Ishikawa (cell line): ENCODE data around the gene LINGO3.
A peak's percentile ranks its signal among the peaks of the same experiment; 100 is the strongest.

Experiments
- CEBPB ChIP-seq: IDR thresholded peaks from 2 replicates; pipeline ENCODE4 v1.6.1; 2012
- CREB1 ChIP-seq: IDR thresholded peaks from 2 replicates; pipeline ENCODE4 v1.6.1; 2012; ENCODE audit warnings: low read depth
- EGR1 ChIP-seq: IDR thresholded peaks from 2 replicates; pipeline ENCODE4 v1.6.1; 2012
- EP300 ChIP-seq: IDR thresholded peaks from 2 replicates; pipeline ENCODE4 v1.6.1; 2012; ENCODE audit warnings: borderline replicate concordance
- FOXM1 ChIP-seq: IDR thresholded peaks from 2 replicates; pipeline ENCODE4 v1.6.1; 2012; ENCODE audit warnings: low read depth, borderline replicate concordance
- MAX ChIP-seq: IDR thresholded peaks from 2 replicates; pipeline ENCODE4 v1.6.1; 2012
- NFIC ChIP-seq: IDR thresholded peaks from 2 replicates; pipeline ENCODE4 v1.6.1; 2012
- RAD21 ChIP-seq: IDR thresholded peaks from 2 replicates; pipeline ENCODE4 v1.6.1; 2012; ENCODE audit warnings: low read depth
- REST ChIP-seq: IDR thresholded peaks from 2 replicates; pipeline ENCODE4 v1.6.1; 2012; ENCODE audit warnings: low read depth, mild to moderate bottlenecking
- TAF1 ChIP-seq: IDR thresholded peaks from 2 replicates; pipeline ENCODE4 v1.6.1; 2012; ENCODE audit warnings: low read depth, mild to moderate bottlenecking
- TCF12 ChIP-seq: IDR thresholded peaks from 2 replicates; pipeline ENCODE4 v1.6.1; 2012; ENCODE audit warnings: low read depth
- TEAD4 ChIP-seq: IDR thresholded peaks from 2 replicates; pipeline ENCODE4 v1.6.1; 2012
- USF1 ChIP-seq: IDR thresholded peaks from 2 replicates; pipeline ENCODE4 v1.6.1; 2012
- YY1 ChIP-seq: IDR thresholded peaks from 2 replicates; pipeline ENCODE4 v1.6.1; 2012; ENCODE audit warnings: low read depth
- ZBTB7A ChIP-seq: IDR thresholded peaks from 2 replicates; pipeline ENCODE4 v1.6.1; 2012; ENCODE audit warnings: low read depth

Gene LINGO3

GRCh38 chr19:2306281-2306806 is 1.6 kb downstream of the LINGO3 start:
- TF ChIP-seq EGR1, result no peak
- no peak for TF ChIP-seq YY1
- TF ChIP-seq CREB1, result no peak
- no peak for TF ChIP-seq EP300

- TF ChIP-seq NFIC (no peak), CEBPB (no peak), ZBTB7A (no peak), REST (no peak)
Measured at GRCh38 chr19:2305452-2306280, 2.3 kb downstream of the LINGO3 start.

- TF ChIP-seq TCF12 (no peak), EP300 (no peak), TEAD4 (no peak), CEBPB (no peak), CREB1 (no peak), NFIC (no peak), USF1 (no peak), ZBTB7A (no peak)
Measured at GRCh38 chr19:2303211-2303798, 4.6 kb downstream of the LINGO3 start.

GRCh38 chr19:2302319-2303210 is 5.4 kb downstream of the LINGO3 start:
- TF ChIP-seq RAD21, result no peak
- 0 out of 2 replicates have a peak, but pooled peaks have one; percentile 24 for TF ChIP-seq ZBTB7A

- TF ChIP-seq YY1, result no peak
- no peak for TF ChIP-seq REST
- TF ChIP-seq CEBPB, result no peak
- no peak for TF ChIP-seq CREB1
- TF ChIP-seq TEAD4, result no peak
- TF ChIP-seq MAX, result no peak
- TF ChIP-seq TAF1, result no peak
- TF ChIP-seq RAD21, result no peak
- TF ChIP-seq TCF12, result no peak
- TF ChIP-seq FOXM1, result no peak
- TF ChIP-seq EGR1, result no peak
- no peak for TF ChIP-seq NFIC
- no peak for TF ChIP-seq ZBTB7A
- TF ChIP-seq USF1, result no peak
- TF ChIP-seq EP300, result no peak
Measured at GRCh38 chr19:2300533-2300932, 7.4 kb downstream of the LINGO3 start.

- TF ChIP-seq CEBPB, result no peak
- TF ChIP-seq ZBTB7A, result no peak
- TF ChIP-seq TEAD4, result no peak
- TF ChIP-seq EGR1, result no peak
- TF ChIP-seq TAF1, result no peak
- no peak for TF ChIP-seq RAD21
- no peak for TF ChIP-seq REST
- TF ChIP-seq MAX, result no peak
- no peak for TF ChIP-seq USF1
- no peak for TF ChIP-seq TCF12
- TF ChIP-seq CREB1, result no peak
- no peak for TF ChIP-seq FOXM1
- no peak for TF ChIP-seq NFIC
- no peak for TF ChIP-seq YY1
Measured at GRCh38 chr19:2296141-2296540, 11.8 kb downstream of the LINGO3 start.
